K562 (cell line): ENCODE results near the gene ARMH4. TPM values are rescaled to one million over a fixed set of nuclear protein-coding genes. Genes with fewer than 3 reads are reported as not detected.

Experiments
- ATAC-seq: fragments of 200-7000 bp; cut with Tn5 transposase; 3 replicates; pipeline ENCODE4 v1.9.1; 2020; ENCODE audit warnings: moderate library complexity
- BruUV-seq: library from RNA; stranded (reverse); fragments of 400-500 nt; replicated peaks from 2 replicates; lab custom pipeline; 2021; lab: Mats Ljungman, UMichigan
- CTCF ChIA-PET: fragments of 300-600 bp; formaldehyde crosslinking; extraction: SDS; loops from one replicate; lab custom pipeline; 2021; ENCODE audit warnings: low intra/inter-chr PET ratio; lab: Yijun Ruan, JAX
- POLR2A ChIA-PET: fragments of 300-600, 350-650 bp; sonication (Branson Sonifier 250); formaldehyde crosslinking; extraction: SDS; loops from one replicate; lab custom pipeline; 2021; ENCODE audit warnings: antibody characterized with exemption, inconsistent platforms; lab: Yijun Ruan, JAX
- DNase-seq, 4 experiments: peaks; one replicate each; pipeline versions ENCODE4 v3.0.0 to v3.0.0-alpha.2; 2011 to 2018; ENCODE audit warnings: low spot score in 3 of 4, mixed read lengths in 3 of 4; ENCODE audit errors: extremely low read depth in 1 of 4
- FAIRE-seq: peaks from 2 replicates; lab custom pipeline; 2011; peaks lifted over from hg19 to GRCh38; lab: Jason Lieb, UNC
- H2AFZ ChIP-seq: 2 replicates; pipeline ENCODE4 v1.6.0; 2011; ENCODE audit warnings: low read depth, low read length, control low read depth, inconsistent platforms
- H3K27ac ChIP-seq: fragments of 200-600 bp; 3 replicates; pipeline ENCODE4 v1.8.0; 2011; ENCODE audit warnings: low read depth, mild to moderate bottlenecking, control low read depth, inconsistent platforms, low read length, moderate library complexity, mixed read lengths; ENCODE audit errors: extremely low read depth
- H3K27me3 ChIP-seq, 2 experiments: fragments of 300-600 bp in 1 of 2; 2 replicates in 1 of 2; 3 replicates in 1 of 2; pipeline versions ENCODE4 v1.6.0 to v1.8.0; 2011; ENCODE audit warnings: inconsistent platforms in 2 of 2, low read length in 2 of 2, mild to moderate bottlenecking in 1 of 2, mixed read lengths in 1 of 2, moderate library complexity in 1 of 2; ENCODE audit not compliant: control insufficient read depth in 2 of 2, insufficient read depth in 2 of 2
- H3K36me3 ChIP-seq: fragments of 300-600 bp; 3 replicates; pipeline ENCODE4 v1.8.0; 2011; ENCODE audit warnings: mild to moderate bottlenecking, low read length, inconsistent platforms; ENCODE audit not compliant: control insufficient read depth, insufficient read depth
- H3K4me1 ChIP-seq, 2 experiments: fragments of 200-600 bp in 1 of 2; replicated peaks in 1 of 2; 2 replicates in 1 of 2; 3 replicates in 1 of 2; pipeline versions ENCODE4 v1.5.1 to v1.8.0; 2011; ENCODE audit warnings: inconsistent platforms in 2 of 2, low read length in 2 of 2, mild to moderate bottlenecking in 1 of 2, mixed read lengths in 1 of 2, moderate library complexity in 1 of 2; ENCODE audit not compliant: control insufficient read depth in 2 of 2, insufficient read depth in 2 of 2
- H3K4me2 ChIP-seq: 2 replicates; pipeline ENCODE4 v1.6.1; 2011; ENCODE audit warnings: low read length, control low read depth, inconsistent platforms, mixed read lengths; ENCODE audit not compliant: insufficient read depth
- H3K4me3 ChIP-seq: fragments of 200-600 bp; sonication (generic), shearing (Covaris generic); 2 replicates; pipeline ENCODE4 v1.5.1; 2016; ENCODE audit warnings: control low read depth, inconsistent platforms
- H3K79me2 ChIP-seq: fragments of 200-600 bp; 3 replicates; pipeline ENCODE4 v1.8.0; 2011; ENCODE audit warnings: low read length, inconsistent platforms; ENCODE audit not compliant: control insufficient read depth, insufficient read depth
- H3K9ac ChIP-seq, 2 experiments: 2 replicates each; pipeline versions ENCODE4 v1.6.0 to v1.6.1; 2011; ENCODE audit warnings: low read depth in 2 of 2, low read length in 2 of 2, control low read depth in 1 of 2, inconsistent platforms in 1 of 2, mild to moderate bottlenecking in 1 of 2, mixed read lengths in 1 of 2; ENCODE audit not compliant: insufficient read depth in 1 of 2
- H3K9me1 ChIP-seq: one replicate; pipeline ENCODE4 v1.6.0; 2011; ENCODE audit warnings: inconsistent platforms, mild to moderate bottlenecking, low read length, moderate library complexity; ENCODE audit not compliant: control insufficient read depth, insufficient read depth
- H3K9me3 ChIP-seq: replicated peaks from 2 replicates; pipeline ENCODE4 v1.5.1; 2011; ENCODE audit warnings: low read depth, low read length, inconsistent platforms; ENCODE audit not compliant: control insufficient read depth, insufficient read depth
- H4K20me1 ChIP-seq: replicated peaks from 2 replicates; pipeline ENCODE4 v1.6.1; 2011; ENCODE audit warnings: low read length, inconsistent platforms, mixed read lengths; ENCODE audit not compliant: control insufficient read depth, insufficient read depth
- E2F6 ChIP-seq, 2 experiments: IDR thresholded peaks; 2 replicates each; pipeline ENCODE4 v1.6.1; 2011; ENCODE audit warnings: borderline replicate concordance in 1 of 2, control low read depth in 1 of 2, low read depth in 1 of 2, low read length in 1 of 2, mild to moderate bottlenecking in 1 of 2, mixed read lengths in 1 of 2, moderate library complexity in 1 of 2; ENCODE audit not compliant: insufficient read depth in 1 of 2, insufficient read length in 1 of 2, poor library complexity in 1 of 2, severe bottlenecking in 1 of 2; ENCODE audit errors: extremely low read depth in 1 of 2
- ELF2 ChIP-seq: fragments of 250-450 bp; sonication (Bioruptor Pico); IDR thresholded peaks from 2 replicates; pipeline ENCODE4 v1.5.0; 2021; ENCODE audit warnings: mild to moderate bottlenecking
- FOS ChIP-seq: IDR thresholded peaks from 3 replicates; pipeline ENCODE4 v1.6.1; 2011; ENCODE audit not compliant: insufficient read length; ENCODE audit errors: extremely low read depth
- HMGXB4 ChIP-seq: sonication (generic); formaldehyde crosslinking; IDR thresholded peaks from 2 replicates; pipeline ENCODE4 v1.8.1; 2023; ENCODE audit warnings: mild to moderate bottlenecking, missing genetic modification reagents
- KLF13 ChIP-seq: fragments of 450-650 bp; IDR thresholded peaks from 2 replicates; pipeline ENCODE4 v1.6.1; 2016; ENCODE audit warnings: missing genetic modification characterization, low read depth, mild to moderate bottlenecking, missing compliant biosample characterization, moderate library complexity, borderline replicate concordance
- PREB ChIP-seq: sonication (generic); formaldehyde crosslinking; IDR thresholded peaks from 2 replicates; pipeline ENCODE4 v1.8.1; 2023; ENCODE audit warnings: mild to moderate bottlenecking, missing genetic modification reagents
- RNF219 ChIP-seq: fragments of 250-450 bp; sonication (Bioruptor Pico); IDR thresholded peaks from 2 replicates; pipeline ENCODE4 v1.5.0; 2022; ENCODE audit warnings: mild to moderate bottlenecking
- TARDBP ChIP-seq: fragments of 450-650 bp; IDR thresholded peaks from 2 replicates; pipeline ENCODE4 v1.6.1; 2016
- VEZF1 ChIP-seq: fragments of 200-800 bp; sonication (Bioruptor generic); IDR thresholded peaks from 2 replicates; pipeline ENCODE4 v1.6.1; 2017; ENCODE audit warnings: missing genetic modification characterization, missing compliant biosample characterization
- YBX1 ChIP-seq: fragments of 450-650 bp; IDR thresholded peaks from 2 replicates; pipeline ENCODE4 v1.7.1; 2016; ENCODE audit warnings: mild to moderate bottlenecking
- ZKSCAN3 ChIP-seq: fragments of 250-450 bp; sonication (Bioruptor Pico); IDR thresholded peaks from 2 replicates; pipeline ENCODE4 v1.4.0; 2020
- ZNF395 ChIP-seq: fragments of 200-800 bp; sonication (Bioruptor generic); IDR thresholded peaks from 2 replicates; pipeline ENCODE4 v1.6.1; 2017; ENCODE audit warnings: missing genetic modification characterization, missing compliant biosample characterization
- ZNF780A ChIP-seq: fragments of 250-450 bp; sonication (Bioruptor Pico); IDR thresholded peaks from 2 replicates; pipeline ENCODE4 v1.5.0; 2021; ENCODE audit warnings: mild to moderate bottlenecking
- WGBS: fragments of 100-300 bp; shearing (Covaris generic); methylation state at CpG from one replicate; pipeline ENCODE4 v1.1.6; 2016; ENCODE audit warnings: low coverage, mixed read lengths; ENCODE audit not compliant: insufficient coverage; ENCODE audit errors: missing lambda C conversion rate; 5-methylcytosine and 5-hydroxymethylcytosine counted together
- in situ Hi-C: fragments of 300-500 bp; cut with MboI; formaldehyde crosslinking; loops from 4 replicates; pipeline ENCODE4 v1.15.0; 2018; ENCODE audit warnings: inconsistent platforms, mixed read lengths
- intact Hi-C: fragments of 100-400 bp; cut with micrococcal nuclease; formaldehyde crosslinking; loops from 2 replicates; pipeline ENCODE4 v1.14.2; 2022
- polyA plus RNA-seq, 8 experiments: library from polyadenylated mRNA; depleted of rRNA in 4 of 8; stranded (reverse) in 5 of 8; unstranded in 3 of 8; fragments of >200 nt; fragmentation: Nextera tagmentation in 2 of 8; fragmentation: Illumina TruSeq in 1 of 8; extraction: Ambion mirVana in 2 of 8; extraction: Trizol in 1 of 8; gene quantifications; 2 replicates each; pipeline versions ENCODE4 v1.2.1 to v1.2.3, GENCODE V29; 2011 to 2014; ENCODE audit warnings: inconsistent platforms in 1 of 8, missing spikeins in 1 of 8
- total RNA-seq, 7 experiments: library from RNA; depleted of rRNA in 6 of 7; stranded (reverse); fragments of >200 nt in 6 of 7; fragmentation: Illumina TruSeq in 2 of 7; extraction: Trizol in 2 of 7; gene quantifications; 2 replicates each; pipeline versions ENCODE4 v1.2.1 to v1.2.3, GENCODE V29; 2011 to 2021; ENCODE audit warnings: low replicate concordance in 1 of 7

The ARMH4 gene
- total and polyA plus RNA-seq, 9 of the 15 experiments (the other 6 are each of a cell fraction or from before 2014, with no cell fraction given): 0.06 to 0.98 (median 0.07) TPM; not detected in 2

GRCh38 chr14:58098507-58098906, 53.5 kb downstream of the ARMH4 start:
- H3K9ac ChIP-seq: no peak overlapping the region
- H4K20me1 ChIP-seq: no peaks in the 10 kb centered on the region
- no peaks in the 10 kb centered on the region for H3K9me3 ChIP-seq
- DNase-seq (no peak), FAIRE-seq (no peak), ATAC-seq (no peak)
- no peaks in the 10 kb centered on the region for H3K4me1 ChIP-seq
- 0% methylated on average over 1 of the region's 1 CpG for WGBS
- no peak overlapping the region for H3K27ac ChIP-seq
- H2AFZ ChIP-seq: no peak overlapping the region
- no TSS peak for BruUV-seq
- H3K4me2 ChIP-seq: no peak overlapping the region
- intact Hi-C loops: no loop called here
- no peaks in the 10 kb centered on the region for H3K79me2 ChIP-seq
- ChIA-PET CTCF (no interaction called here), POLR2A (no interaction called here)
- peaks cover 4 to 9% of the 10 kb centered on the region in 2 experiments; a peak in 2 of 5 replicates for H3K27me3 ChIP-seq
- H3K4me3 ChIP-seq: no peak overlapping the region
- no peaks in the 10 kb centered on the region for H3K9me1 ChIP-seq
- no peaks in the 10 kb centered on the region for H3K36me3 ChIP-seq
- in situ Hi-C loops: no loop called here
- TF ChIP-seq YBX1: no peak
- no peak for TF ChIP-seq ZKSCAN3 (CRISPR knock-in tag)
- TF ChIP-seq VEZF1 (CRISPR knock-in tag): no peak
- no peak for TF ChIP-seq KLF13 (tag)
- TF ChIP-seq ELF2 (CRISPR knock-in tag): no peak
- no peak for TF ChIP-seq FOS
- TF ChIP-seq E2F6 (IDR thresholded peaks at IDR 0.05; ENCODE audit: borderline replicate concordance in 1 of 2, extremely low read depth in 1 of 2, insufficient read depth in 1 of 2, insufficient read length in 1 of 2, low read depth in 1 of 2, low read length in 1 of 2, poor library complexity in 1 of 2, severe bottlenecking in 1 of 2): no peak
- no peak for TF ChIP-seq PREB
- TF ChIP-seq RNF219 (CRISPR knock-in tag): no peak
- no peak for TF ChIP-seq HMGXB4 (CRISPR knock-in tag)
- TF ChIP-seq TARDBP: no peak
- TF ChIP-seq ZNF395 (CRISPR knock-in tag): no peak
- TF ChIP-seq ZNF780A (CRISPR knock-in tag): no peak
